ENCODE results near the gene MAP4K3. TPM values are rescaled to one million over a fixed set of nuclear protein-coding genes. Genes with fewer than 3 reads are reported as not detected.

MAP4K3 gene
- total and polyA plus RNA-seq, 5 donors, result 18.7 to 50.0 (median 39.5) TPM

DNA sequence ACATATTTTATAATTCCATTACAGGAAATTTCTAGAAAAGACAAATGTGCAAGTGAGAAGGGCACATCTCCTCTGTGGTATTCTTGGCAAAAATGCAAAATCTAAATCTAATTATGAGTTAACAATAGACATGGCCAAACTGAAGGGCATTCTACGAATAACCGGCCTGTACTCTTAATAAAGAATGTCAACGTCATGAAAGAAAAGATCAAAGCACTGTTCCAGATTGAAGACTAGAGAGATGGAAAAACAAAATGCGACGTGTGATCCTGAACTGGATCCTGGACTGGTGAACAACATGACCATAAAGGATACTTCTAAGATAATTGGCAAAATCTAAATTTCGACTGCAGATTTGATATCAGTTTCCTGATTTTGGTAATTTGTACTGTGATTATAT is 196.3 kb downstream of the MAP4K3 start:
- H3K27me3 ChIP-seq (ENCODE audit: control insufficient read depth, insufficient read depth), result no peaks in the 10 kb centered on the region
- no peak overlapping the region for H3K4me3 ChIP-seq (ENCODE audit: low read length)
- no peaks in the 10 kb centered on the region for H3K9me3 ChIP-seq (ENCODE audit: control insufficient read depth, low read length)
- DNase-seq, result no peak
- intact Hi-C loops (cut with DNase I), result no loop called here
- H3K4me1 ChIP-seq (ENCODE audit: control insufficient read depth, insufficient read depth, low read length), result no peaks in the 10 kb centered on the region
- no peak overlapping the region for H3K27ac ChIP-seq (ENCODE audit: low read length)
- no peak for ATAC-seq
- WGBS, result 79% methylated on average over 6 of the region's 6 CpGs

DNA sequence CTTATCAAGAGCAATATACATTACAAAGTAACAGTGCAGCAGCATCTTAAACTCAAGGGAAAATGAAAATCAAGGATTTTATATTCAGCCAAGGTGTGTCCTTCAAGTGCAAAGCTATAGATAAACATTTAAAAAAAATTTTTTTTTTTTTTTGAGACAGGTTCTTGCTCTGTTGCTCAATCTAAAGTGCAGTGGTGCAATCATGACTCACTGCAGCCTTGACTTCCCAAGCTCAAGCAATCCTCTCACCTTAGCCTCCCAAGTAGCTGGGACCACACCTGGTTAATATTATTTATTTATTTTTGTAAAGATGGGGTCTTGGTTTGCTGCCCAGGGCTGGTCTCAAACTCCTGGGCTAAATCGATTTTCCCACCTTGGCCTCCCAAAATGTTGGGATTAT is 202.3 kb downstream of the MAP4K3 start:
- Histone ChIP-seq H3K27me3 (ENCODE audit: control insufficient read depth, insufficient read depth) (no peaks in the 10 kb centered on the region), H3K4me3 (ENCODE audit: low read length) (no peak overlapping the region), H3K4me1 (ENCODE audit: control insufficient read depth, insufficient read depth, low read length) (no peaks in the 10 kb centered on the region), H3K9me3 (ENCODE audit: control insufficient read depth, low read length) (no peaks in the 10 kb centered on the region), H3K27ac (ENCODE audit: low read length) (no peak overlapping the region)
- intact Hi-C loops (cut with DNase I), result no loop called here
- 98% methylated on average over 1 of the region's 1 CpG for WGBS
- DNase-seq (no peak), ATAC-seq (no peak)

- Histone ChIP-seq H3K9me3 (ENCODE audit: control insufficient read depth, low read length) (no peaks in the 10 kb centered on the region), H3K27me3 (ENCODE audit: control insufficient read depth, insufficient read depth) (no peaks in the 10 kb centered on the region), H3K27ac (ENCODE audit: low read length) (no peak overlapping the region), H3K4me3 (ENCODE audit: low read length) (no peak overlapping the region), H3K4me1 (ENCODE audit: control insufficient read depth, insufficient read depth, low read length) (no peaks in the 10 kb centered on the region)
- no peak for ATAC-seq
- intact Hi-C loops (cut with DNase I), result no loop called here
- no peak for DNase-seq
Observed at GRCh38 chr2:39232141-39232540, 204.9 kb downstream of the MAP4K3 start.

DNA sequence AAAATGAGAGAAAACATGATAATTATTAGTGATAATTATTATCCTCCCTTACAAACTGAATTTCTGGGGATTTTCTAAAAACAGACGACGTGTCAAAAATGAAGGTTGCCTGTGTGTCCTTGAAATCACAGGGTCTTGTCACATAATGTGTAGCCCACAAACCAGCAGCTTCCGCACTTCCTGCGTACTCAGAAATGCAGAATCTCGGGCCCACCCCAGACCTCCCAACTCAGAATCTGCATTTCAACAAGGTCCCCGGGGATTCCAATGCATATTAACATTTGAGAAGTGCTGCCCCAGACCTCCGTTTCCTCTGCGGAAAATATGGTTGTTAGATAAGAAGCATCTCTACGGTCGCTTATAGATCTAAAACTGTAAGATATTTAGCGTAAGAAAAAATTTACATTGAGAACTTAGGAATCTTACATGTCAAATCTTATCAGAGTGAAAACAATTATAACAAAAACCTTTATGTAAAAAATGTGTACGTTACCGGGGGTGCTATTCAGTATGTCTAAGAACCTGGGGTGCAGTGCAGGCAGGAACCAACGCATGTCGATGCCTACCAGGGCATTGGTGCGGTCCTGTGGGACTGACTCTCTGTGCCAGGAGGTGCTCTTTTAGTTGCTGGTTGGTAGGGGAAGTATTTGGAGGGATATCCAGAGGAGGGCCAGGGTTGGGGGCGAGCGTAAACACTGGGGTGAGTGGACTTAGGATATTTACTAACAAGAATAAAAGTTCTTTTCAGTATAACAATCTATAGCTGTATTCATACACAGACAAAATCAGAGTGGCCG is 208.5 kb downstream of the MAP4K3 start:
- Histone ChIP-seq H3K27me3 (ENCODE audit: control insufficient read depth, insufficient read depth) (no peaks in the 10 kb centered on the region), H3K27ac (ENCODE audit: low read length) (no peak overlapping the region), H3K9me3 (ENCODE audit: control insufficient read depth, low read length) (no peaks in the 10 kb centered on the region), H3K4me3 (ENCODE audit: low read length) (peak overlapping the region; percentile 56), H3K4me1 (ENCODE audit: control insufficient read depth, insufficient read depth, low read length) (no peaks in the 10 kb centered on the region)
- DNase-seq (peak in 1 of 3 donors; percentile 44), ATAC-seq (peak; percentile 37 to 57)
- intact Hi-C loops (cut with DNase I), result loop anchor here (2.0 to 10.0 kb wide), 5 partner anchors 106 to 284 kb away; partner anchors contain the start of gene SOS1 (in 2 of the 4)
- 24% methylated on average over 19 of the region's 19 CpGs for WGBS

DNA sequence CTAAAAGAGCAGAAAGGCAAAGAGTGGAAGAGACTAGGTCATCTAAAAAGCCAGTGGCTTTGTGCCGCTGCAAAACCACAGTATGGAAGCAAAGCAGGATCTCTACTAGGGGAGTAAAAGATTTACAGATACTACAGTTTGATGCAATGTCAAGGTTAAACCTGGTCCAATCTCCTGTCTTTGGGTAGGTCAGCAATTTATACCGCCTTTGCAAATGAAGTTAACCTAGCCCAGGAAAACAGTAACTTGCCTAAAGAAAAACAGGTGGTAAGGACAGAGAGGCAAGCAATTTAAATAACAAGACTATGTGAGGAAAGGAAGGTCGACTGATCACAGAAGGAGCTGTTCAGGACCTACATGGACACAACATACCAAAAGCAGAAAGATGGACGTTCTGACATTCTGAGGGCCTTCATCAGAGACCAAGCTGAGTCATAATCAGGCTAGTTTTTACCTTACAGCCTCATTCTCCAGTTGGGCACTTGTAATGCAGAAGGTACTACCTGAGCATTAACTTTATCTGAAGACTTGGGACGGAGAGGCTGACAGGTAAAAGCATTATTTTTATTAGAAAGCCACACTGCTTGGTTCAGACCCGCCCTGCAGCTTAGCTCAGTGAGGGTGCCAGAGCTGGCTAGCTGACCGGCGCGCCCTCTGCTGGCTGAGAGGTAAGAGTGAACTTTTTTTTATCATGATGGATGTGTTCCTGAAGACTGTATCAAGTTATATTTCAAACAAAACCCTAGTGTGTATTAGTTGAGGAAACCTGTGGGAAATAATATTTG is 209.3 kb downstream of the MAP4K3 start:
- Histone ChIP-seq H3K27ac (ENCODE audit: low read length) (no peak overlapping the region), H3K4me1 (ENCODE audit: control insufficient read depth, insufficient read depth, low read length) (no peaks in the 10 kb centered on the region), H3K27me3 (ENCODE audit: control insufficient read depth, insufficient read depth) (no peaks in the 10 kb centered on the region), H3K9me3 (ENCODE audit: control insufficient read depth, low read length) (no peaks in the 10 kb centered on the region), H3K4me3 (ENCODE audit: low read length) (peak overlapping the region; percentile 56)
- peak; percentile 87 to 89 for ATAC-seq
- DNase-seq, result peak; percentile 78 to 90 (median 90)
- WGBS, result 22% methylated on average over 9 of the region's 9 CpGs
- intact Hi-C loops (cut with DNase I), result loop anchor here (2.0 to 10.0 kb wide), 5 partner anchors 106 to 283 kb away; partner anchors contain the start of gene SOS1 (in 2 of the 4)

DNA sequence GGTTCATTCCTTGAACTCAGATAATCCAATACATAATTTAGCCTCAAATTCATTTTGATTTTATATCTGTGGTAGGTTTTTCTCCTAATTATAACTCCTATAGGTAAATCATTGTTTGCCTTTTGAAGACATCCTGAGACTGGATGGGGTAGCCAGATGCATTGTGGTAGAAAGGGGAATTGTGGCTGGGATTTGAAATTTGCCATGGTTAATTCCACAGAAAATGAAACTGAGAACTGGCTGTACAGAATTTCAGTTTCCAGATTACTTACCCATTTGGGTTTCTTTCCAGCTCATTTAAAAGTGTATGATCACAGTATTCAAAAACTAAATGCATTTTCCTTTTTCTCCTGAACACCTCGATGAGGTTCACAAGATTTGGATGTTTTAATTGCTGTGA is 211.5 kb downstream of the MAP4K3 start:
- intact Hi-C loops (cut with DNase I), result loop anchor here (5.0 to 10.0 kb wide), 4 partner anchors 103 to 281 kb away; partner anchors contain the start of gene SOS1 (in 2 of the 4)
- WGBS, result 79% methylated on average over 1 of the region's 1 CpG
- DNase-seq (no peak), ATAC-seq (no peak)
- Histone ChIP-seq H3K27ac (ENCODE audit: low read length) (no peak overlapping the region), H3K4me1 (ENCODE audit: control insufficient read depth, insufficient read depth, low read length) (no peaks in the 10 kb centered on the region), H3K9me3 (ENCODE audit: control insufficient read depth, low read length) (no peaks in the 10 kb centered on the region), H3K4me3 (ENCODE audit: low read length) (no peak overlapping the region), H3K27me3 (ENCODE audit: control insufficient read depth, insufficient read depth) (no peaks in the 10 kb centered on the region)

GRCh38 chr2:39223909-39224308 is 213.2 kb downstream of the MAP4K3 start:
- H3K4me1 ChIP-seq (ENCODE audit: control insufficient read depth, insufficient read depth, low read length), result no peaks in the 10 kb centered on the region
- H3K27me3 ChIP-seq (ENCODE audit: control insufficient read depth, insufficient read depth), result no peaks in the 10 kb centered on the region
- DNase-seq (no peak), ATAC-seq (no peak)
- H3K4me3 ChIP-seq (ENCODE audit: low read length), result no peak overlapping the region
- no peak overlapping the region for H3K27ac ChIP-seq (ENCODE audit: low read length)
- 90% methylated on average over 1 of the region's 1 CpG for WGBS
- no peaks in the 10 kb centered on the region for H3K9me3 ChIP-seq (ENCODE audit: control insufficient read depth, low read length)
- intact Hi-C loops (cut with DNase I), result loop anchor here in 2 of 4 donors (10.0 kb wide), 1 partner anchor 279 kb away; no protein-coding TSS in a partner anchor

GRCh38 chr2:39221459-39221858 is 215.6 kb downstream of the MAP4K3 start:
- H3K27ac ChIP-seq (ENCODE audit: low read length), result no peak overlapping the region
- DNase-seq (no peak), ATAC-seq (no peak)
- no peaks in the 10 kb centered on the region for H3K9me3 ChIP-seq (ENCODE audit: control insufficient read depth, low read length)
- intact Hi-C loops (cut with DNase I), result loop anchor here in 2 of 4 donors (10.0 kb wide), 1 partner anchor 277 kb away; no protein-coding TSS in a partner anchor
- 98% methylated on average over 3 of the region's 3 CpGs for WGBS
- H3K4me1 ChIP-seq (ENCODE audit: control insufficient read depth, insufficient read depth, low read length), result no peaks in the 10 kb centered on the region
- H3K4me3 ChIP-seq (ENCODE audit: low read length), result no peak overlapping the region
- H3K27me3 ChIP-seq (ENCODE audit: control insufficient read depth, insufficient read depth), result no peaks in the 10 kb centered on the region

- WGBS, result 93% methylated on average over 2 of the region's 2 CpGs
- Histone ChIP-seq H3K4me1 (ENCODE audit: control insufficient read depth, insufficient read depth, low read length) (no peaks in the 10 kb centered on the region), H3K4me3 (ENCODE audit: low read length) (no peak overlapping the region), H3K27ac (ENCODE audit: low read length) (no peak overlapping the region), H3K27me3 (ENCODE audit: control insufficient read depth, insufficient read depth) (no peaks in the 10 kb centered on the region), H3K9me3 (ENCODE audit: control insufficient read depth, low read length) (no peaks in the 10 kb centered on the region)
- intact Hi-C loops (cut with DNase I), result loop anchor here in 2 of 4 donors (10.0 kb wide), 1 partner anchor 275 kb away; no protein-coding TSS in a partner anchor
- ATAC-seq (no peak), DNase-seq (no peak)
Observed at GRCh38 chr2:39220136-39220535, 216.9 kb downstream of the MAP4K3 start.

GRCh38 chr2:39218391-39218790 is 218.7 kb downstream of the MAP4K3 start:
- no peaks in the 10 kb centered on the region for H3K27me3 ChIP-seq (ENCODE audit: control insufficient read depth, insufficient read depth)
- intact Hi-C loops (cut with DNase I), result no loop called here
- no peak for ATAC-seq
- WGBS, result 93% methylated on average over 5 of the region's 5 CpGs
- H3K4me1 ChIP-seq (ENCODE audit: control insufficient read depth, insufficient read depth, low read length), result no peaks in the 10 kb centered on the region
- DNase-seq, result no peak
- no peak overlapping the region for H3K27ac ChIP-seq (ENCODE audit: low read length)
- H3K9me3 ChIP-seq (ENCODE audit: control insufficient read depth, low read length), result no peaks in the 10 kb centered on the region
- H3K4me3 ChIP-seq (ENCODE audit: low read length), result no peak overlapping the region

DNA sequence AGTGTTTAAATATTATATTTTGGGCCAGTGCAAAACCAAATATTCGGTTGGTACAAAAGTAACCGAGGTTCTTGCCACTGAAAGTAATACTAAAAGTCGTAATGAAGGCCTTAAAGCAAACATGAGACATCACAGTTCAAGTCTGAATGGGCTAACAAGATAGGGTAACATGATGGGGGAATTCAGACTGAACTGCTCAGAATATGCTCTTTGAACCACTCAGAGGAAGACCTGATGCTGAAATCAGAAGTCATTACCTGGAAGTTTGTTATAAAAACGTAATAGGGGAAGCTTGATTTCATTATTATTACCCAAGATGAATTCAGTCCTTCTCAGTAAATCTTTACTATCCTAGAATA is 219.9 kb downstream of the MAP4K3 start:
- H3K27me3 ChIP-seq (ENCODE audit: control insufficient read depth, insufficient read depth), result no peaks in the 10 kb centered on the region
- 84% methylated on average over 4 of the region's 4 CpGs for WGBS
- ATAC-seq, result no peak

More for the DNA sequence above, 219.9 kb downstream of the MAP4K3 start:
- no peak overlapping the region for H3K4me3 ChIP-seq (ENCODE audit: low read length)
- intact Hi-C loops (cut with DNase I), result no loop called here
- no peaks in the 10 kb centered on the region for H3K9me3 ChIP-seq (ENCODE audit: control insufficient read depth, low read length)
- DNase-seq, result no peak
- no peak overlapping the region for H3K27ac ChIP-seq (ENCODE audit: low read length)
- H3K4me1 ChIP-seq (ENCODE audit: control insufficient read depth, insufficient read depth, low read length), result no peaks in the 10 kb centered on the region

All from right cardiac atrium (tissue), 5 donors.